K562 (cell line): ENCODE results near the gene VPS41. TPM values are rescaled to one million over a fixed set of nuclear protein-coding genes. Genes with fewer than 3 reads are reported as not detected.

Source experiments
- ATAC-seq: fragments of 200-7000 bp; cut with Tn5 transposase; 3 replicates; pipeline ENCODE4 v1.9.1; 2020; ENCODE audit warnings: moderate library complexity
- BruUV-seq: library from RNA; stranded (reverse); fragments of 400-500 nt; replicated peaks from 2 replicates; lab custom pipeline; 2021; lab: Mats Ljungman, UMichigan
- CTCF ChIA-PET: fragments of 300-600 bp; formaldehyde crosslinking; extraction: SDS; loops from one replicate; lab custom pipeline; 2021; ENCODE audit warnings: low intra/inter-chr PET ratio; lab: Yijun Ruan, JAX
- POLR2A ChIA-PET: fragments of 300-600, 350-650 bp; sonication (Branson Sonifier 250); formaldehyde crosslinking; extraction: SDS; loops from one replicate; lab custom pipeline; 2021; ENCODE audit warnings: antibody characterized with exemption, inconsistent platforms; lab: Yijun Ruan, JAX
- DNase-seq, 4 experiments: peaks; one replicate each; pipeline versions ENCODE4 v3.0.0 to v3.0.0-alpha.2; 2011 to 2018; ENCODE audit warnings: low spot score in 3 of 4, mixed read lengths in 3 of 4; ENCODE audit errors: extremely low read depth in 1 of 4
- FAIRE-seq: peaks from 2 replicates; lab custom pipeline; 2011; peaks lifted over from hg19 to GRCh38; lab: Jason Lieb, UNC
- H2AFZ ChIP-seq: 2 replicates; pipeline ENCODE4 v1.6.0; 2011; ENCODE audit warnings: low read depth, low read length, control low read depth, inconsistent platforms
- H3K27ac ChIP-seq: fragments of 200-600 bp; 3 replicates; pipeline ENCODE4 v1.8.0; 2011; ENCODE audit warnings: low read depth, mild to moderate bottlenecking, control low read depth, inconsistent platforms, low read length, moderate library complexity, mixed read lengths; ENCODE audit errors: extremely low read depth
- H3K27me3 ChIP-seq, 2 experiments: fragments of 300-600 bp in 1 of 2; 2 replicates in 1 of 2; 3 replicates in 1 of 2; pipeline versions ENCODE4 v1.6.0 to v1.8.0; 2011; ENCODE audit warnings: inconsistent platforms in 2 of 2, low read length in 2 of 2, mild to moderate bottlenecking in 1 of 2, mixed read lengths in 1 of 2, moderate library complexity in 1 of 2; ENCODE audit not compliant: control insufficient read depth in 2 of 2, insufficient read depth in 2 of 2
- H3K36me3 ChIP-seq: fragments of 300-600 bp; 3 replicates; pipeline ENCODE4 v1.8.0; 2011; ENCODE audit warnings: mild to moderate bottlenecking, low read length, inconsistent platforms; ENCODE audit not compliant: control insufficient read depth, insufficient read depth
- H3K4me1 ChIP-seq, 2 experiments: fragments of 200-600 bp in 1 of 2; replicated peaks in 1 of 2; 2 replicates in 1 of 2; 3 replicates in 1 of 2; pipeline versions ENCODE4 v1.5.1 to v1.8.0; 2011; ENCODE audit warnings: inconsistent platforms in 2 of 2, low read length in 2 of 2, mild to moderate bottlenecking in 1 of 2, mixed read lengths in 1 of 2, moderate library complexity in 1 of 2; ENCODE audit not compliant: control insufficient read depth in 2 of 2, insufficient read depth in 2 of 2
- H3K4me2 ChIP-seq: 2 replicates; pipeline ENCODE4 v1.6.1; 2011; ENCODE audit warnings: low read length, control low read depth, inconsistent platforms, mixed read lengths; ENCODE audit not compliant: insufficient read depth
- H3K4me3 ChIP-seq: fragments of 200-600 bp; sonication (generic), shearing (Covaris generic); 2 replicates; pipeline ENCODE4 v1.5.1; 2016; ENCODE audit warnings: control low read depth, inconsistent platforms
- H3K79me2 ChIP-seq: fragments of 200-600 bp; 3 replicates; pipeline ENCODE4 v1.8.0; 2011; ENCODE audit warnings: low read length, inconsistent platforms; ENCODE audit not compliant: control insufficient read depth, insufficient read depth
- H3K9ac ChIP-seq, 2 experiments: 2 replicates each; pipeline versions ENCODE4 v1.6.0 to v1.6.1; 2011; ENCODE audit warnings: low read depth in 2 of 2, low read length in 2 of 2, control low read depth in 1 of 2, inconsistent platforms in 1 of 2, mild to moderate bottlenecking in 1 of 2, mixed read lengths in 1 of 2; ENCODE audit not compliant: insufficient read depth in 1 of 2
- H3K9me1 ChIP-seq: one replicate; pipeline ENCODE4 v1.6.0; 2011; ENCODE audit warnings: inconsistent platforms, mild to moderate bottlenecking, low read length, moderate library complexity; ENCODE audit not compliant: control insufficient read depth, insufficient read depth
- H3K9me3 ChIP-seq: replicated peaks from 2 replicates; pipeline ENCODE4 v1.5.1; 2011; ENCODE audit warnings: low read depth, low read length, inconsistent platforms; ENCODE audit not compliant: control insufficient read depth, insufficient read depth
- H4K20me1 ChIP-seq: replicated peaks from 2 replicates; pipeline ENCODE4 v1.6.1; 2011; ENCODE audit warnings: low read length, inconsistent platforms, mixed read lengths; ENCODE audit not compliant: control insufficient read depth, insufficient read depth
- ARID4B ChIP-seq: sonication (generic); formaldehyde crosslinking; IDR thresholded peaks from 2 replicates; pipeline ENCODE4 v1.8.0; 2022; ENCODE audit warnings: mild to moderate bottlenecking, missing genetic modification reagents
- CBFB ChIP-seq: sonication (generic); formaldehyde crosslinking; IDR thresholded peaks from 2 replicates; pipeline ENCODE4 v1.4.0; 2020; ENCODE audit warnings: mild to moderate bottlenecking, missing genetic modification reagents
- CCNT2 ChIP-seq: IDR thresholded peaks from 2 replicates; pipeline ENCODE4 v1.6.1; 2011; ENCODE audit warnings: borderline replicate concordance, low read depth, mild to moderate bottlenecking, moderate library complexity, mixed read lengths, low read length; ENCODE audit not compliant: insufficient read length; ENCODE audit errors: extremely low read depth
- ELF4 ChIP-seq: fragments of 450-650 bp; formaldehyde crosslinking; IDR thresholded peaks from 2 replicates; pipeline ENCODE4 v1.4.0; 2022; ENCODE audit warnings: missing genetic modification characterization
- FOS ChIP-seq: IDR thresholded peaks from 3 replicates; pipeline ENCODE4 v1.6.1; 2011; ENCODE audit not compliant: insufficient read length; ENCODE audit errors: extremely low read depth
- HDAC6 ChIP-seq: IDR thresholded peaks from 2 replicates; pipeline ENCODE4 v1.6.1; 2012; ENCODE audit warnings: low read depth, mild to moderate bottlenecking, control low read depth, inconsistent platforms, low read length, moderate library complexity
- MBD1 ChIP-seq: fragments of 250-450 bp; sonication (Bioruptor Pico); IDR thresholded peaks from 2 replicates; pipeline ENCODE4 v1.8.0; 2022; ENCODE audit warnings: inconsistent platforms
- MTA2 ChIP-seq: fragments of 450-650 bp; IDR thresholded peaks from 2 replicates; pipeline ENCODE4 v1.6.1; 2016; ENCODE audit warnings: low read depth
- SMAD2 ChIP-seq: fragments of 150-350 bp; IDR thresholded peaks from 2 replicates; pipeline ENCODE4 v1.6.1; 2014; ENCODE audit warnings: low read depth, mild to moderate bottlenecking, low read length
- THAP12 ChIP-seq: fragments of 250-450 bp; sonication (Bioruptor Pico); IDR thresholded peaks from 2 replicates; pipeline ENCODE4 v1.9.0; 2021; ENCODE audit warnings: mild to moderate bottlenecking, inconsistent platforms
- ZBTB12 ChIP-seq: fragments of 250-450 bp; sonication (Bioruptor Pico); IDR thresholded peaks from 2 replicates; pipeline ENCODE4 v1.4.0; 2020
- ZFX ChIP-seq: sonication (generic); formaldehyde crosslinking; IDR thresholded peaks from 2 replicates; pipeline ENCODE4 v1.8.0; 2022; ENCODE audit warnings: mild to moderate bottlenecking, missing genetic modification reagents, moderate library complexity
- ZNF23 ChIP-seq: fragments of 250-450 bp; sonication (Bioruptor Pico); IDR thresholded peaks from 2 replicates; pipeline ENCODE4 v1.4.0; 2020; ENCODE audit warnings: mild to moderate bottlenecking
- WGBS: fragments of 100-300 bp; shearing (Covaris generic); methylation state at CpG from one replicate; pipeline ENCODE4 v1.1.6; 2016; ENCODE audit warnings: low coverage, mixed read lengths; ENCODE audit not compliant: insufficient coverage; ENCODE audit errors: missing lambda C conversion rate; 5-methylcytosine and 5-hydroxymethylcytosine counted together
- in situ Hi-C: fragments of 300-500 bp; cut with MboI; formaldehyde crosslinking; loops from 4 replicates; pipeline ENCODE4 v1.15.0; 2018; ENCODE audit warnings: inconsistent platforms, mixed read lengths
- intact Hi-C: fragments of 100-400 bp; cut with micrococcal nuclease; formaldehyde crosslinking; loops from 2 replicates; pipeline ENCODE4 v1.14.2; 2022
- polyA plus RNA-seq, 8 experiments: library from polyadenylated mRNA; depleted of rRNA in 4 of 8; stranded (reverse) in 5 of 8; unstranded in 3 of 8; fragments of >200 nt; fragmentation: Nextera tagmentation in 2 of 8; fragmentation: Illumina TruSeq in 1 of 8; extraction: Ambion mirVana in 2 of 8; extraction: Trizol in 1 of 8; gene quantifications; 2 replicates each; pipeline versions ENCODE4 v1.2.1 to v1.2.3, GENCODE V29; 2011 to 2014; ENCODE audit warnings: inconsistent platforms in 1 of 8, missing spikeins in 1 of 8
- total RNA-seq, 7 experiments: library from RNA; depleted of rRNA in 6 of 7; stranded (reverse); fragments of >200 nt in 6 of 7; fragmentation: Illumina TruSeq in 2 of 7; extraction: Trizol in 2 of 7; gene quantifications; 2 replicates each; pipeline versions ENCODE4 v1.2.1 to v1.2.3, GENCODE V29; 2011 to 2021; ENCODE audit warnings: low replicate concordance in 1 of 7

VPS41 gene
- total and polyA plus RNA-seq, 9 of the 15 experiments (the other 6 are each of a cell fraction or from before 2014, with no cell fraction given): 17.7 to 46.8 (median 32.1) TPM

- H3K4me1 ChIP-seq: peaks cover 0 to 10% of the 10 kb centered on the region in 2 experiments; a peak in 2 of 5 replicates
- H3K27me3 ChIP-seq: no peaks in the 10 kb centered on the region
- intact Hi-C loops: loop anchor here (10.0 kb wide), 1 partner anchor 288 kb away; no protein-coding TSS in a partner anchor
- in situ Hi-C loops: loop anchor here (10.0 kb wide), 1 partner anchor 658 kb away; no protein-coding TSS in a partner anchor
- peak in 2 of 4 experiments; percentile 27 to 52 for DNase-seq
- no peak overlapping the region for H3K4me3 ChIP-seq
- no peak overlapping the region for H3K27ac ChIP-seq
- CTCF ChIA-PET: no interaction called here
- POLR2A ChIA-PET: interaction anchor here (0.6 kb wide), 1 partner anchor 10 kb away, joined by 3 read pairs; no protein-coding TSS in a partner anchor
- ATAC-seq: peak; percentile 80
- no peaks in the 10 kb centered on the region for H3K36me3 ChIP-seq
- 0% methylated on average over 2 of the region's 2 CpGs for WGBS
- peak; percentile 73 for FAIRE-seq
- H3K9me3 ChIP-seq: no peaks in the 10 kb centered on the region
- H3K9me1 ChIP-seq: no peaks in the 10 kb centered on the region
- BruUV-seq: no TSS peak
- no peaks in the 10 kb centered on the region for H3K79me2 ChIP-seq
- H2AFZ ChIP-seq: no peak overlapping the region
- no peak overlapping the region for H3K4me2 ChIP-seq
- H3K9ac ChIP-seq: no peak overlapping the region
- H4K20me1 ChIP-seq: no peaks in the 10 kb centered on the region
- TF ChIP-seq CCNT2: peak; percentile 33
- TF ChIP-seq ZBTB12 (CRISPR knock-in tag): no peak
- no peak for TF ChIP-seq HDAC6
- no peak for TF ChIP-seq ARID4B (CRISPR knock-in tag)
- TF ChIP-seq MBD1 (CRISPR knock-in tag): no peak
- no peak for TF ChIP-seq SMAD2
- TF ChIP-seq CBFB: no peak
- TF ChIP-seq ZFX (CRISPR knock-in tag): no peak
- peak; percentile 7 for TF ChIP-seq FOS
- no peak for TF ChIP-seq ZNF23 (CRISPR knock-in tag)
- TF ChIP-seq MTA2: peak; percentile 47; the same call in 1 of the 2 replicates
- TF ChIP-seq ELF4 (CRISPR knock-in tag): no peak
- no peak for TF ChIP-seq THAP12 (CRISPR knock-in tag)
These were observed 102.1 kb downstream of the VPS41 start for GRCh38 chr7:38806912-38807311.
